Chondrocyte (in vitro differentiated cells): ENCODE results near the gene DENND1A. TPM values are rescaled to one million over a fixed set of nuclear protein-coding genes. Genes with fewer than 3 reads are reported as not detected.

Source experiments
- DNase-seq: peaks from one replicate; pipeline ENCODE4 v3.0.0; 2021; ENCODE audit warnings: mixed read lengths, low spot score
- H3K27ac Mint-ChIP-seq: one replicate; pipeline ENCODE4 v1.8.0; 2021; ENCODE audit warnings: mild to moderate bottlenecking, moderate library complexity, mixed read lengths; ENCODE audit not compliant: unreplicated experiment
- H3K27me3 Mint-ChIP-seq: 2 replicates; pipeline ENCODE4 v1.8.0; 2021; ENCODE audit warnings: low read depth, mixed read lengths
- H3K36me3 Mint-ChIP-seq: 2 replicates; pipeline ENCODE4 v1.8.0; 2021; ENCODE audit warnings: low read depth, mixed read lengths
- H3K4me1 Mint-ChIP-seq: 2 replicates; pipeline ENCODE4 v1.8.0; 2021; ENCODE audit warnings: low read depth, mild to moderate bottlenecking, mixed read lengths
- H3K4me3 Mint-ChIP-seq: one replicate; pipeline ENCODE4 v1.8.0; 2021; ENCODE audit warnings: mild to moderate bottlenecking, moderate library complexity, mixed read lengths; ENCODE audit not compliant: unreplicated experiment
- H3K9me3 Mint-ChIP-seq: 2 replicates; pipeline ENCODE4 v1.8.0; 2021; ENCODE audit warnings: low read depth, mixed read lengths
- total RNA-seq: library from RNA; stranded (reverse); gene quantifications from 3 replicates; pipeline ENCODE4 v1.2.1, GENCODE V29; 2021
- TF ChIP-seq, protein P1 (sequence below): fragments of 200-600 bp; sonication (generic); IDR thresholded peaks from 2 replicates; pipeline ENCODE4 v1.5.0; 2021; ENCODE audit warnings: antibody characterized with exemption, mild to moderate bottlenecking, moderate library complexity

The DENND1A gene
- total RNA-seq, 1 donor from 2014 or later = 15.3 TPM

DNA sequence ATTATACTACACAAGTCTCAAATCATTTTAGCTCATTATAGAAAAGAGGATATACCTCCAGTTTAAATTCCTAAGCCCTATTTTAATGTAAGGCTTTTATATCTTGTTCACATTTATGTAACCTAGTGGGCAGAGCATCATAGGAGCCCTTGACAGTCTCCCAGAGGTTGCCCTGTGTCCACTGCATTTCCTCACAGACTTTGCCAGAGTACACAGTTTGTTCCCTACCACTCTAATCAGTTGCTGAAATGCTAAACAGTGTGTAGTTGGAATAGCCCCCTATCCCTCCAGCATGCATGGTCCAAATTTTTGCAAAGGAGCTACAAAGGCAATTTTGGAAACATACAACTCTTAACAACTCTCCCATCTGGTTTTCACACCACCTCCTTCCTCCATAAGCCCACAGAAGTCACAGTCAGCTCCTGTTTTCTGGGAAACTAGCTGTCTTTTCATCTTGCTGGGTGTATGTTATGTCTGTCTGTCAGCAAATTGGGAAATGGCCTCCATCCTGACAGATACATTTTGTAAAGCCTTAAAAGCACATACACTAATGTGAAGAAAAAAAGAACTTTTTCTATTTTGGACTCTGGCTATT is 212.2 kb downstream of the DENND1A start:
- no peaks in the 10 kb centered on the region for H3K27me3 Mint-ChIP-seq
- DNase-seq = no peak
- H3K4me1 Mint-ChIP-seq = no peaks in the 10 kb centered on the region
- H3K27ac Mint-ChIP-seq = no peak overlapping the region
- peaks cover 8% of the 10 kb centered on the region for H3K9me3 Mint-ChIP-seq
- H3K36me3 Mint-ChIP-seq = peaks cover 11% of the 10 kb centered on the region
- H3K4me3 Mint-ChIP-seq = no peak overlapping the region
- TF ChIP-seq, protein P1, sequence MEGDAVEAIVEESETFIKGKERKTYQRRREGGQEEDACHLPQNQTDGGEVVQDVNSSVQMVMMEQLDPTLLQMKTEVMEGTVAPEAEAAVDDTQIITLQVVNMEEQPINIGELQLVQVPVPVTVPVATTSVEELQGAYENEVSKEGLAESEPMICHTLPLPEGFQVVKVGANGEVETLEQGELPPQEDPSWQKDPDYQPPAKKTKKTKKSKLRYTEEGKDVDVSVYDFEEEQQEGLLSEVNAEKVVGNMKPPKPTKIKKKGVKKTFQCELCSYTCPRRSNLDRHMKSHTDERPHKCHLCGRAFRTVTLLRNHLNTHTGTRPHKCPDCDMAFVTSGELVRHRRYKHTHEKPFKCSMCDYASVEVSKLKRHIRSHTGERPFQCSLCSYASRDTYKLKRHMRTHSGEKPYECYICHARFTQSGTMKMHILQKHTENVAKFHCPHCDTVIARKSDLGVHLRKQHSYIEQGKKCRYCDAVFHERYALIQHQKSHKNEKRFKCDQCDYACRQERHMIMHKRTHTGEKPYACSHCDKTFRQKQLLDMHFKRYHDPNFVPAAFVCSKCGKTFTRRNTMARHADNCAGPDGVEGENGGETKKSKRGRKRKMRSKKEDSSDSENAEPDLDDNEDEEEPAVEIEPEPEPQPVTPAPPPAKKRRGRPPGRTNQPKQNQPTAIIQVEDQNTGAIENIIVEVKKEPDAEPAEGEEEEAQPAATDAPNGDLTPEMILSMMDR = no peak

DNA sequence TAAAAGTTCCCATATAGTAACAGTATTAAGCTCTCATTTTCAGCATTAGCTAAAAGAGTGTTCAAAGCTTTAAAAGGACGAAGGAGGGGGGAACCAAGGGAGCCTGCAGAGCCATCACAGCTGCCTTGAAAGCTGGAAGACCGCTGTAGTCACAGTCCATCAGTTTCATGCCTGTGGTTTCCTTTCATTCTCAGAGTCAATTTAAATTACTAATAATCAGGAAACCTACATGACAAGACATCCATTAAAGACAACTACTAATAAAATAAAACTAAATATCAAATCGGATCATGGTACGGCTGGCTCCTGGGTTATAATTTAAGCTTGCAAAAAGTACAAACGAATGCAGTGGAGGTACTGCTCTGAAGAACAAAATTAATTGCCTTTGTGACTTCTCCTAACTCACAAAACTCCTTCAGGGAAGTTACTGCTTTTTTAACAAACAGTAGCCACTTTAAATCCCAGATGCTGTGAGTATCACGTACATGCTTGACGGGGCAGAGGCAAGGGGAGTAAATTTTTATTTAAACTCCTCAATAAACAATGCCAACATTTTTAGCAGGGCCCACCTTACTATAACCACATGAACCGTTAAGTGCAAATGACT is 213.5 kb downstream of the DENND1A start:
- no peak for DNase-seq
- TF ChIP-seq, protein P1 = no peak
- no peak overlapping the region for H3K4me3 Mint-ChIP-seq
- peaks cover 4% of the 10 kb centered on the region for H3K36me3 Mint-ChIP-seq
- H3K27ac Mint-ChIP-seq = no peak overlapping the region
- no peaks in the 10 kb centered on the region for H3K4me1 Mint-ChIP-seq
- H3K27me3 Mint-ChIP-seq = no peaks in the 10 kb centered on the region
- H3K9me3 Mint-ChIP-seq = no peaks in the 10 kb centered on the region

DNA sequence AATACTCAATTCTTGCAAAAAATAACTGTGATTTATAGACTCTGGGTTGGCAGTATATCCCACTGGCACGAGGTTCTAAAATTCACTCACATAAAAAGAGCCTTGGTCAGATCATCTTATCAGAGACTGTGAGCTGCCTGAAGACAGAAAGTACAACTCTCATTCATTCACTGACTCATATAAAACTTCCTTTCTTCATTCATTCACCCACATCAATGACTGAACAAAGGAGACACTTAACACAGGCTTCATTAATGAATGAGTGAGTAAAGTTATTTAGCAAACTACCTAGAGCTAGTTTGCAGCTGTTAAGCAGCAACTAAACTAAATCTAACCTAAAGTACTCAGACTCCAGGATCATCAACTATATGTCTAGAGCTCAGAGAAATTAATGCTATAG is 214.7 kb downstream of the DENND1A start:
- Mint-ChIP-seq H3K4me1 (no peaks in the 10 kb centered on the region), H3K9me3 (no peaks in the 10 kb centered on the region), H3K4me3 (no peak overlapping the region), H3K27me3 (no peaks in the 10 kb centered on the region), H3K27ac (no peak overlapping the region), H3K36me3 (peaks cover 2% of the 10 kb centered on the region)
- TF ChIP-seq, protein P1 = no peak
- DNase-seq = no peak

DNA sequence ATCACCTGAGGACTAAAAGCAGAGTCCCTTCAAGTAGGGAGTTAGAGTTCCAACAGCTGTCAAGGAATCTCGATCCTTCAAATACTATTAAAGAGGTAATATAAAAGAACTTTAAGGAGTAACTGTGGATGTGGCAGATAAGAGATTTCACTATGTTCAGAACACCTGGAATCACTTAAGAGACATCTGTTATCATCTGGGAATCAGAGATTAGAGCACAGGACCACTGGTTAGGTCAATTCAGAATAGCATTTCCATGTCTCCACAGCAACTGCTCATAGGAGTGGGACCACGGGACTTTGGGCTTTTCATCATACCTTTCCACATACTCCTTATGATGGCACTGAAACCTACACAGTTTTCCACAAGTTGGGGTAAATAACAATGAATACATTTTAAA is 216.6 kb downstream of the DENND1A start:
- no peaks in the 10 kb centered on the region for H3K9me3 Mint-ChIP-seq
- H3K4me1 Mint-ChIP-seq = no peaks in the 10 kb centered on the region
- H3K36me3 Mint-ChIP-seq = no peaks in the 10 kb centered on the region
- H3K4me3 Mint-ChIP-seq = no peak overlapping the region
- TF ChIP-seq, protein P1 = no peak
- H3K27me3 Mint-ChIP-seq = no peaks in the 10 kb centered on the region
- no peak for DNase-seq
- H3K27ac Mint-ChIP-seq = no peak overlapping the region

DNA sequence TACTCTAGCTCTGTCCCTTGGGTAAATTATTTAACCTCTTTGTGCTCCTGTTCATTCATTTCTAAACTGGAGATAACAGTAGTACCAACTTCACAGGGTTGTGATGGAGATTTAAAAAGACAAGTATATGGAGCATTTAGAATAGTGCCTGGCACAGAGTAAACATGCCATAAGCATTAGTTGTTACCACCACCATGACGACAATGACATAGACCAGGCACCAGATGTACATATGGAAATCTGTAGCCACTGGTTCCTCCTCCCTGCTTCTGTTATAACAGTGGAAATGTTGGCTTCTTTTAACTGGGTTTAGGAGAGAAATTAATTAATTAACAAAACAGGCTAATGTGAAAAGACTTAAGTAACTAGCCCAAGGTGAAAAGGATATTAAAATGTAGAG is 217.5 kb downstream of the DENND1A start:
- Mint-ChIP-seq H3K9me3 (no peaks in the 10 kb centered on the region), H3K4me1 (no peaks in the 10 kb centered on the region), H3K4me3 (no peak overlapping the region), H3K36me3 (no peaks in the 10 kb centered on the region), H3K27ac (no peak overlapping the region), H3K27me3 (no peaks in the 10 kb centered on the region)
- TF ChIP-seq, protein P1 = no peak
- DNase-seq = no peak
